SU-DHL-6 (cell line): ENCODE measurements around the gene NPAT.

ENCODE experiments used
- EZH2phosphoT487 ChIP-seq: fragments of 200-600 bp; sonication (generic), shearing (Covaris generic); conservative IDR thresholded peaks from 2 replicates; pipeline ENCODE4 v1.6.1; 2018; ENCODE audit warnings: mild to moderate bottlenecking, antibody characterized with exemption, low read length, moderate library complexity, mixed read lengths
- TF ChIP-seq, protein P1 (sequence below): fragments of 200-600 bp; sonication (generic); IDR thresholded peaks from one replicate; pipeline ENCODE4 v1.5.1; 2017; ENCODE audit warnings: antibody characterized with exemption, mild to moderate bottlenecking, low read length, moderate library complexity; ENCODE audit not compliant: insufficient read depth, poor library complexity, severe bottlenecking

DNA sequence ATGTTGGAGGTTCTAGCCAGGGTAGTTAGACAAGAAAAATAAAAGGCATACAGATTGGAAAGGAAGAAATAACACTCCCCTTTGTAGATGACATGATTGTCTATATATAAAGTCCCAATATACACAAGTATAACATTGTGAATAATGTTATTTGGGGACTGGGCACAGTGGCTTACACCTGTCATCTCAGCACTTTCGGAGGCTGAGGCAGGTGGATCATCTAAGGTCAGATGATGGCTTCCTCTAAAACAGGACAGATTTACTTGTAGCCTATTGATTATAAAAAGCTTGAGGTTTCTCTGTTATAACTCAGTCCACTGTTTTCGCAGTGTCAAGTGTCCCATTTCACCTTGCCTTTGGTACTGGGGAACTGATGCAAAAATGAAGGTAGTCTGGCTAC is 20.0 kb upstream of the NPAT start:
- TF ChIP-seq, protein P1, sequence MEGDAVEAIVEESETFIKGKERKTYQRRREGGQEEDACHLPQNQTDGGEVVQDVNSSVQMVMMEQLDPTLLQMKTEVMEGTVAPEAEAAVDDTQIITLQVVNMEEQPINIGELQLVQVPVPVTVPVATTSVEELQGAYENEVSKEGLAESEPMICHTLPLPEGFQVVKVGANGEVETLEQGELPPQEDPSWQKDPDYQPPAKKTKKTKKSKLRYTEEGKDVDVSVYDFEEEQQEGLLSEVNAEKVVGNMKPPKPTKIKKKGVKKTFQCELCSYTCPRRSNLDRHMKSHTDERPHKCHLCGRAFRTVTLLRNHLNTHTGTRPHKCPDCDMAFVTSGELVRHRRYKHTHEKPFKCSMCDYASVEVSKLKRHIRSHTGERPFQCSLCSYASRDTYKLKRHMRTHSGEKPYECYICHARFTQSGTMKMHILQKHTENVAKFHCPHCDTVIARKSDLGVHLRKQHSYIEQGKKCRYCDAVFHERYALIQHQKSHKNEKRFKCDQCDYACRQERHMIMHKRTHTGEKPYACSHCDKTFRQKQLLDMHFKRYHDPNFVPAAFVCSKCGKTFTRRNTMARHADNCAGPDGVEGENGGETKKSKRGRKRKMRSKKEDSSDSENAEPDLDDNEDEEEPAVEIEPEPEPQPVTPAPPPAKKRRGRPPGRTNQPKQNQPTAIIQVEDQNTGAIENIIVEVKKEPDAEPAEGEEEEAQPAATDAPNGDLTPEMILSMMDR, result no peak
- TF ChIP-seq EZH2phosphoT487, result no peak
